GM12875 (cell line): ENCODE data around the gene PPFIA2.

Experiments
- H3K4me3 ChIP-seq: one replicate; pipeline ENCODE4 v1.5.1; 2011; ENCODE audit warnings: low read depth, low read length, control low read depth
- TF ChIP-seq, protein P1 (sequence below): IDR thresholded peaks from 2 replicates; pipeline ENCODE4 v1.5.1; 2011; ENCODE audit warnings: low read depth, mild to moderate bottlenecking, control low read depth, inconsistent platforms, low read length, moderate library complexity, borderline replicate concordance; ENCODE audit not compliant: insufficient read depth

The PPFIA2 gene

DNA sequence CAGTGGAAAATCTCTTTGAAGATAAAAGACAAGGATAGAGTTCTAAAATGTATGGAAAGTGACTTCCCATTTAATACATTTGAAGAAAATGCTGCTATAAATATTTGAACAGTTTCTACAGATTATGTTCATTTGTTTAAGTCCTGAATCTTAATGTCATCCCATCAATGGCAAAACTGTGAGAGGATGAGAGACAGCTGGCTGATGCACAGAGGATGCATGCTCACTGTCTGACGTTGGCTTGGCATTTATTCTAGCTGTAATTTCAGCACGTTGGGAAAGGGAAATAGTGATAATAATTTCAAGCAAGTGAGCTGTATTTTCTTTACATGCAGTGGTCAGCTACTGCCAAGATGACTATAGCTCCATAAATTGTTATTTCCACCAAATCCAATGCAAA is 40.5 kb downstream of the PPFIA2 start:
- TF ChIP-seq, protein P1, sequence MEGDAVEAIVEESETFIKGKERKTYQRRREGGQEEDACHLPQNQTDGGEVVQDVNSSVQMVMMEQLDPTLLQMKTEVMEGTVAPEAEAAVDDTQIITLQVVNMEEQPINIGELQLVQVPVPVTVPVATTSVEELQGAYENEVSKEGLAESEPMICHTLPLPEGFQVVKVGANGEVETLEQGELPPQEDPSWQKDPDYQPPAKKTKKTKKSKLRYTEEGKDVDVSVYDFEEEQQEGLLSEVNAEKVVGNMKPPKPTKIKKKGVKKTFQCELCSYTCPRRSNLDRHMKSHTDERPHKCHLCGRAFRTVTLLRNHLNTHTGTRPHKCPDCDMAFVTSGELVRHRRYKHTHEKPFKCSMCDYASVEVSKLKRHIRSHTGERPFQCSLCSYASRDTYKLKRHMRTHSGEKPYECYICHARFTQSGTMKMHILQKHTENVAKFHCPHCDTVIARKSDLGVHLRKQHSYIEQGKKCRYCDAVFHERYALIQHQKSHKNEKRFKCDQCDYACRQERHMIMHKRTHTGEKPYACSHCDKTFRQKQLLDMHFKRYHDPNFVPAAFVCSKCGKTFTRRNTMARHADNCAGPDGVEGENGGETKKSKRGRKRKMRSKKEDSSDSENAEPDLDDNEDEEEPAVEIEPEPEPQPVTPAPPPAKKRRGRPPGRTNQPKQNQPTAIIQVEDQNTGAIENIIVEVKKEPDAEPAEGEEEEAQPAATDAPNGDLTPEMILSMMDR: no peak
- no peak overlapping the region for H3K4me3 ChIP-seq

DNA sequence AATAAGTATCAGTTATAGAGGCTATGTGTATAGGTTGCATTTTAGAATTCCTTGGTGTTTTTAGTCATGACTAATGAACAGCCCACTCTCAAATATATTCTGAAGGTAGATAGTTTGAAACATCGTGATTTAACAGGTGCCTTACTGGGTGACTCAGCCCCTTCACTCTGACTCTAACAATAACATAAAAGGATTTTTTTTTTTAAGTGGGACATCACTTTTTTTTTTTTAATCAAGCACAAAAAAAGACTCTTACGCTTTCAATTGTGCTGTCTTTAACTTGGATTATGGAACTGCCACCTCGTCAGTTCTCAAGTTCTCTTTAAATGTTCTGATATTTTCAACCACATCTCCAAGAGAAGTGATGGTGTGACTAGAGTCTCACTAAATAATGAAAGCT is 46.6 kb downstream of the PPFIA2 start:
- TF ChIP-seq, protein P1: no peak

DNA sequence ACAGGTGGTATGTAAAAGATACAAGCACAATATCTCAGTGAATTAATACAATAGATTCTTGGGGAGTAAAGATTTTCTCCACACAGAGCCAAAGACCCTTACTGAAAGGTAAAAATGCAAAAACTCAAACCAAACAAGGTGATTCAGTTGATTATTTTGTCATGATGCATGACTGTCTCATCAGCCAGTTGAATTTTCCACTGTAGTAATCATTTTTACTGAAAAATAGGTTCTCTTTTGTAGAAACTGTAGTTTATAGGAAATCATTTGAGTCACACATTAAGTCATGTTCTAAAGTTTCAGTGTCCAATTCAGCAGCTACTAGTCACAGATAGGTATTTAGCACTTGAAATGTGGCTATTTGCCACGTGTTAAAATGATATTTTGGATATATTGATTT is 53.6 kb downstream of the PPFIA2 start:
- TF ChIP-seq, protein P1: no peak
- no peak overlapping the region for H3K4me3 ChIP-seq

More for the DNA sequence above, 46.6 kb downstream of the PPFIA2 start:
- no peak overlapping the region for H3K4me3 ChIP-seq

DNA sequence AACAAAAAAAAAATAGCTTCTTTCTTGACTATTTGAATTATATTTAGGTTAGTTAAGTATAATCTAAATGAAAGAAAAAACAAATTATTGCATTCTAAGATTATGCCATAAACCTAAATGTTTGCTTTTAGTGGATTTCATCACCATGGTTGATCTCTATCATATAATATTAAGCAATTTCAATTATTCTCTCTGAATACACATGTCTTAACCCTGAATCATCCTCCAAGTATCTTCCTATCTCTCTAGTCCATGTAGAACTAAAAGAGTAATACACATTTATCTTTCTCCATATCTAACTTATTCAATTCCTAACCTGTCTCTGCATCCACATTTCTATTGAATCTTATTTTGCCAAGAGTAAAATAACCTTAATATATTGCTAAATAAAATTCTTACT is 59.6 kb downstream of the PPFIA2 start:
- no peak overlapping the region for H3K4me3 ChIP-seq
- TF ChIP-seq, protein P1: no peak

DNA sequence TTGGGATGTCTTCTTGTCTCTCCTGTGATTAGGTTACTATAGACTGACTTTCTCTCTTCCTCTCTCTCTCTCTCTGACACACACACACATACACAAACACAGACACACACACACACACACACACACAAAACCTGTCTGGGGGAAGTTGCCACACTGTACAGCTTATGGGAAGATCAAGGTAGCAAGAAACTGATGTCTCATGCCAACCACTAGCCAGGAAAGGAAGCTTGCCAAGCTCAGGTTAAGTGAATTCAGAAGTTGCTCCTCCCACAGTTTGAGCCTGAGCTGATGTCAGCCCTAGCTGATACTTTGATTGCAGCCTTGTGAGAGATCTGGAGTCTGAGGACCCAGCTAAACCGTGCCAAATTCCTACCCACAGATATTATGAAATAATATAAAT is 67.1 kb downstream of the PPFIA2 start:
- TF ChIP-seq, protein P1: no peak
- no peak overlapping the region for H3K4me3 ChIP-seq

DNA sequence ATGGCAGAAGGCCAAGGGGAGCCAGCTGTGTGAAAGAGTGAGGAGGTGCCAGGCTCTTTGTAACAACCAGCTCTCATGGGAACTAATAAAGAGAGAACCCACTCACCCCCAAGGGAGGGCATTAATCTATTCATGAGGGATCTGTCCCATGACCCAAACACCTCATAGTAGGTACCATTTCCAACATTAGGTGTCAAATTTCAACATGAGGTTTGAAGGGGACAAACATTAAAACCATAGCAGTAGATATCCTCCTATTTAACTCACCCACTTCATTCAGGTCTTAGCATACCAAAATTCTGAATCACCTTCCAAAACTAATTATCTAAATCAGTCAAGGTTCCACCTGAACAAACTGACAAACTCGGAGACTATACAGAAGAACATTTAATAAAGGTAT is 75.3 kb downstream of the PPFIA2 start:
- no peak overlapping the region for H3K4me3 ChIP-seq
- TF ChIP-seq, protein P1: no peak

DNA sequence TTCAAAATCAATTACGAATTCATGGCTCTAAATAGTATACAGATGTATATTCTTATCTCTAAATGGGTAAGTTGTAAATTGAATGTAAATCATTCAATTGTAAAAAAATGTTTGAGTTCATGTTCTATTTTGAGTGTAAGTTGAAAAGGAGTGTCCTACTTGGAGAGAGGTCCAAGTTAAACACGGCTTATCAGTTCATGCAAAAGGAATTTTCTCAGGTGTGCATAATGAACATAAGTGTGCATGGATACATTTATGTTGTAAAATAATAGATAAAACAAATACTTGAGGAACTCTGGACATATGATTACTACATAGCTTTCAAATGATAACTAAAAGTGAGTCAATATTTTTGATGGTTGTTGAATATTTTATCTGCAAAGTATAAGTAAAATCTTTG is 79.5 kb downstream of the PPFIA2 start:
- TF ChIP-seq, protein P1: no peak
- H3K4me3 ChIP-seq: no peak overlapping the region
